Parathyroid adenoma (tissue), 2 donors: Measurements from ENCODE around the gene CTAGE8.
"Not testable (repeated sequence)": the region's sequence is repeated elsewhere in the genome, so short reads cannot be mapped to it uniquely, and the experiment has no call there.

Experiments used
- H2AFZ ChIP-seq: fragments of 300-600 bp; sonication (generic); one replicate; pipeline ENCODE4 v1.7.0; 2017; ENCODE audit warnings: antibody characterized with exemption, mild to moderate bottlenecking
- H3K27ac ChIP-seq: fragments of 300-600 bp; sonication (generic); one replicate; pipeline ENCODE4 v1.7.0; 2017
- H3K27me3 ChIP-seq: fragments of 300-600 bp; sonication (generic); one replicate; pipeline ENCODE4 v1.7.0; 2017; ENCODE audit warnings: low read length; ENCODE audit not compliant: control insufficient read depth, insufficient read depth
- H3K36me3 ChIP-seq: fragments of 300-600 bp; sonication (generic); one replicate; pipeline ENCODE4 v1.7.0; 2017; ENCODE audit warnings: low read length; ENCODE audit not compliant: control insufficient read depth, insufficient read depth
- H3K4me1 ChIP-seq: fragments of 300-600 bp; sonication (generic); one replicate; pipeline ENCODE4 v1.7.0; 2017; ENCODE audit warnings: control low read depth
- H3K4me2 ChIP-seq: fragments of 300-600 bp; sonication (generic); one replicate; pipeline ENCODE4 v1.7.0; 2017; ENCODE audit warnings: low read length
- H3K4me3 ChIP-seq: fragments of 300-600 bp; sonication (generic); one replicate; pipeline ENCODE4 v1.7.0; 2017; ENCODE audit warnings: low read depth, low read length
- H3K79me2 ChIP-seq: fragments of 300-600 bp; sonication (generic); one replicate; pipeline ENCODE4 v1.7.0; 2017; ENCODE audit warnings: control low read depth
- H3K9ac ChIP-seq: fragments of 300-600 bp; sonication (generic); one replicate; pipeline ENCODE4 v1.7.0; 2017; ENCODE audit warnings: mild to moderate bottlenecking
- H3K9me3 ChIP-seq: fragments of 300-600 bp; sonication (generic); one replicate; pipeline ENCODE4 v1.7.0; 2017; ENCODE audit warnings: low read length; ENCODE audit not compliant: control insufficient read depth
- TF ChIP-seq, protein P1 (sequence below): fragments of 300-600 bp; sonication (generic); IDR thresholded peaks from one replicate; pipeline ENCODE4 v1.7.0; 2017; ENCODE audit warnings: antibody characterized with exemption, mild to moderate bottlenecking
- donor health status: primary hyperparathyroidism.

Gene CTAGE8

DNA sequence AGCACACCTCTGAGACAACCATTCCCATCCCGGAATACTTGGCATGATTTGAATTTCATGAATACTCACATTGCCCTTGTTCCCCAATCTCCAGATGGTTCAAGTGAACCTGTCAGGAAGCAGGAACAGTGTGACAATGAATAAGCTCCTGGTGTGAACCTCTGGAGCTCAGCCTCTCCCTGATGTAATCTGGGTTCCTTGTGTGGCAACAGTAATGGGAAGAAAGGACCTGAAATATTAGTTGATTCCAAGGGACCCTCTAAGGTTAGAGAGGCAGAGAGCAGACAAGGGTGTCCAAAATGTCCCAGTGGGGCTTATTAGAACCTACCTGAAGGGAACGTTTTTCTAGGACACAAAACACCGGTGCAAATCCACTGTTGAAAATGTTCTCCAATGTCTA lies 13.0 kb downstream of the CTAGE8 start:
- Histone ChIP-seq H3K9me3 (no peaks in the 10 kb centered on the region), H3K4me2 (no peak overlapping the region), H3K4me3 (no peak overlapping the region), H3K9ac (no peak overlapping the region), H3K79me2 (no peaks in the 10 kb centered on the region), H3K27me3 (no peaks in the 10 kb centered on the region), H3K36me3 (no peaks in the 10 kb centered on the region), H2AFZ (no peak overlapping the region), H3K27ac (no peak overlapping the region), H3K4me1 (no peaks in the 10 kb centered on the region)
- TF ChIP-seq, protein P1, sequence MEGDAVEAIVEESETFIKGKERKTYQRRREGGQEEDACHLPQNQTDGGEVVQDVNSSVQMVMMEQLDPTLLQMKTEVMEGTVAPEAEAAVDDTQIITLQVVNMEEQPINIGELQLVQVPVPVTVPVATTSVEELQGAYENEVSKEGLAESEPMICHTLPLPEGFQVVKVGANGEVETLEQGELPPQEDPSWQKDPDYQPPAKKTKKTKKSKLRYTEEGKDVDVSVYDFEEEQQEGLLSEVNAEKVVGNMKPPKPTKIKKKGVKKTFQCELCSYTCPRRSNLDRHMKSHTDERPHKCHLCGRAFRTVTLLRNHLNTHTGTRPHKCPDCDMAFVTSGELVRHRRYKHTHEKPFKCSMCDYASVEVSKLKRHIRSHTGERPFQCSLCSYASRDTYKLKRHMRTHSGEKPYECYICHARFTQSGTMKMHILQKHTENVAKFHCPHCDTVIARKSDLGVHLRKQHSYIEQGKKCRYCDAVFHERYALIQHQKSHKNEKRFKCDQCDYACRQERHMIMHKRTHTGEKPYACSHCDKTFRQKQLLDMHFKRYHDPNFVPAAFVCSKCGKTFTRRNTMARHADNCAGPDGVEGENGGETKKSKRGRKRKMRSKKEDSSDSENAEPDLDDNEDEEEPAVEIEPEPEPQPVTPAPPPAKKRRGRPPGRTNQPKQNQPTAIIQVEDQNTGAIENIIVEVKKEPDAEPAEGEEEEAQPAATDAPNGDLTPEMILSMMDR: no peak

DNA sequence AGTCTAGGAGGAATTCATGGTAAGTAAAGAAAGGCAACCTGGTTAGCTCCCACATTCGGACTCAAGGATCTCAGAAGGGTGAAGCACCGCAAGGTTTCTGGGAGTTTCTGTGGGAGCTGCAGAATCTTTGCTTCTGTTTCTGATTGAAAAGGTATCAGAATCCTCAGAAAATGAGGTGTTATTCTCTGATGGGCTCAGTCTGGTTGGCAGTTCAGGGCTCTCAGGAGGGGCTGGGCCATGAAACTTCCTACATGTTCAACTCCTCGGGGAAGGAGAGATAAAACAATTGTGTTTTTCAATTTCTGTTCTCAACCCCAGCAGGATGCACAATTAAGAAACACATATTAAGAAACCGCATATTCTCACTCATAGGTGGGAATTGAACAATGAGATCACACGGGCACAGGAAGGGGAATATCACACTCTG lies 13.6 kb downstream of the CTAGE8 start:
- no peaks in the 10 kb centered on the region for H3K79me2 ChIP-seq
- no peak overlapping the region for H3K4me3 ChIP-seq
- no peak overlapping the region for H3K4me2 ChIP-seq
- no peaks in the 10 kb centered on the region for H3K9me3 ChIP-seq
- TF ChIP-seq, protein P1: no peak
- H3K27me3 ChIP-seq: no peaks in the 10 kb centered on the region
- H3K4me1 ChIP-seq: no peaks in the 10 kb centered on the region
- no peaks in the 10 kb centered on the region for H3K36me3 ChIP-seq
- H3K9ac ChIP-seq: no peak overlapping the region
- no peak overlapping the region for H3K27ac ChIP-seq
- H2AFZ ChIP-seq: no peak overlapping the region

DNA sequence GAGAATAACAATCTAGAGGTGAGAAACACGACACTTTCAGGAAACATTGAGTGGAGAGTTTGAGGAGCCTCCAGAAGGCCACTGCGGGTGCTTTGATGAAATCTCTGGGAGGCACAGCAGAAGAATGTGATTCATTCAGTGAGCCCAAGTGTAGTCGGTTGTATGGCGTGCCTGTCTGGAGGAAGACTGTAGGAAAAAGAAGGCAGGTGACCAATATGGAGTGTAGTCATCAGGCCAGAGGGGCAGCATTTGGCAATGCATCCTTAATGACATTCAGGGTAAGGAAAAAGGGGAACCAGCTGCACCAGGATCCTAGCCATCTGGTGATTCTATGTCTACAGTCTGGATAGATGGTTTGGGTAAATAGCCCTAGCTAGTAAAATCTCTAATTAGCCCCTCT lies 16.8 kb downstream of the CTAGE8 start:
- not testable (repeated sequence) for H3K36me3 ChIP-seq, H3K9ac ChIP-seq, H3K4me3 ChIP-seq, H3K27me3 ChIP-seq, H3K9me3 ChIP-seq, H2AFZ ChIP-seq, H3K79me2 ChIP-seq, H3K4me2 ChIP-seq, H3K27ac ChIP-seq, H3K4me1 ChIP-seq

DNA sequence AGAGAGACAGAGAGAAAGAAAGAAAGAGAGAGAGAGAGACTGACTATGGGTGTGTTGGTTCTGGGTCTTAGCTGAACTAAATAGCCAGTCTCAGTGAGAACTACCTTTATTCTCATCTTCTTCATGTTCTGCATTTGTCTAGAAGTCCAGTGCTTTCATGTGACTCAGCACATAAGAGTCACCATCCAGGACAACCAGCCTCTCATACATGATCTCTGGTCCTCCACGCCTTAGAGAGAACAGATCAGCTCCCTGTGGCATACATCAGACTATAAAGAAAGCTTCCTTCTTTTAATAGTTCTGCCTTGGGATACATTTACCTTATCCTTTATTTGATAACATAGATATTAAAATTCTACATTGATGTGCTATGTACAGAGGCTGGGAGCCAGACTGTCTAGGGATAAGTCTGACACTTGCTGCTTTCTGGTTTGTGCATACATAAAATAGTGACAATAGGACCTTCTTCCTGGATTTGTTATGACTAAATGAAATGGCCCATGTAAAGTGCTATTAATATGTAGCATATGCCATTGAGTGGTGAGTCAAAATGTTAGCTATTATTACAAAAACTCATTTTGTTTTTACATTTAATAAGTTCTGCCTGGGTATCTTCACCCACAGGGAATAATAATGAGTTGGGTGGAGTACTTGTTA lies 21.3 kb downstream of the CTAGE8 start:
- H3K27me3 ChIP-seq, H3K9me3 ChIP-seq, H3K4me3 ChIP-seq, H3K79me2 ChIP-seq, H3K4me2 ChIP-seq, H2AFZ ChIP-seq, H3K9ac ChIP-seq, H3K4me1 ChIP-seq, H3K36me3 ChIP-seq, H3K27ac ChIP-seq: not testable (repeated sequence)

DNA sequence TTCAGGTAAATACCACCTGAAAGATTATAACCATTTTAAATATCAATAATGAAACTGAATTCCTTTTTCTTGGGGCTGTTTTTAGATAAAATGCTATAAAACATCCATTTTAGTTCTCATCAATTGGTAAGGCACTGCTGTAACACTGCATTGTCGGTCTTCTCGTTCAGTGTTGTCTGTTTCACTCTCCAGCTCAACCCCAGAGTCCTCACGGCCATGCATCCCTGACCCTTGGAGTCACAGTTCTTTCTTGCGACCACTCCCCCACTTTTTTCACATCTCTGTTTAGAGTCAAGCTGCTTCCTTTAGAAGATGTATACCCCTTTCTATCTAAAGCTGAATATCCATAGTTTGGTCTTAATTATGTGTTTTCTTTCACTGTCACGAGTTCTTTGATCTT lies 22.1 kb downstream of the CTAGE8 start:
- not testable (repeated sequence) for H3K27me3 ChIP-seq, H3K4me1 ChIP-seq, H2AFZ ChIP-seq, H3K4me3 ChIP-seq, H3K36me3 ChIP-seq, H3K4me2 ChIP-seq, H3K9me3 ChIP-seq, H3K9ac ChIP-seq, H3K79me2 ChIP-seq, H3K27ac ChIP-seq

DNA sequence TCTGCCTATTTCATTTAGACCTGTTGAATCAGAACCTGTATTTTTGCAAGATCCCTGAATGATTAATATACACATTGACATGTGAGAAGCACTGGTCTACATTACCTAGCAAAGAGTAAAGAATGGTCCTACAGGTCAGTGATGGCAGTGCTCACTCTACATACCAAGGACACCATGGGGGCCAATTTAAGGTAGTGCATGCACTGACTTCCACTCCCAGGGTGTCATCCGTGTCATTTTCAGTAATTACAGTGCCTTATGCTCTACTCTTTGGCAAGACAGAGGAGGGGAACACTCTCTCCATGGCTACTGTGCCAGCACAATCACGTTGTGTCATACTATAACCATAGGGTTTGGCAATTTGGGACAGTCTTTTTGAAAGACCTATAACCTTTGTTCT lies 23.7 kb downstream of the CTAGE8 start:
- not testable (repeated sequence) for H3K36me3 ChIP-seq, H2AFZ ChIP-seq, H3K27me3 ChIP-seq, H3K4me3 ChIP-seq, H3K9ac ChIP-seq, H3K9me3 ChIP-seq, H3K79me2 ChIP-seq, H3K4me1 ChIP-seq, H3K27ac ChIP-seq, H3K4me2 ChIP-seq

DNA sequence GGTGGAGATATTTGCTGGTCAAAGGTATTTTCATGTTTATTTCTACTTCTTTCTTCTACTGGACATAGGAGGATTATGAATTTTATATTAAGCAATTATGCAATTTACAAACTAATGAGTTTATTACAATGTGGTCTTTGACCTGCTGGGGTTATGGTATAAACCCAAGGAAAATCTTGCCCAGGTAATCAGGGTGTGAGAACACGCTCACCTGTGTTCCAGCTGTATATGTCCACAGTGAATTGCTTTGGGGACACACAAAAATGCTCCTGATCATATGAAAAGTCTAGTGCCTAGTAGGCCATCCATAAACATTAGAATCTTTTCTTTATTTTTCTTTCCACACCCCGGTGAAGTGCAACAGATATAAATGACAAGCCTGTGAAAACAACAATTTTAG lies 29.7 kb downstream of the CTAGE8 start, which contains the start of gene OR2A42:
OR2A42 (minus strand) TSS at position 241 of the 400 bp plus-strand sequence. CDS start 6,762 bp downstream, outside the sequence.
- H3K27ac ChIP-seq, H3K4me3 ChIP-seq, H3K79me2 ChIP-seq, H2AFZ ChIP-seq, H3K4me2 ChIP-seq, H3K9me3 ChIP-seq, H3K27me3 ChIP-seq, H3K36me3 ChIP-seq, H3K9ac ChIP-seq, H3K4me1 ChIP-seq: not testable (repeated sequence)

DNA sequence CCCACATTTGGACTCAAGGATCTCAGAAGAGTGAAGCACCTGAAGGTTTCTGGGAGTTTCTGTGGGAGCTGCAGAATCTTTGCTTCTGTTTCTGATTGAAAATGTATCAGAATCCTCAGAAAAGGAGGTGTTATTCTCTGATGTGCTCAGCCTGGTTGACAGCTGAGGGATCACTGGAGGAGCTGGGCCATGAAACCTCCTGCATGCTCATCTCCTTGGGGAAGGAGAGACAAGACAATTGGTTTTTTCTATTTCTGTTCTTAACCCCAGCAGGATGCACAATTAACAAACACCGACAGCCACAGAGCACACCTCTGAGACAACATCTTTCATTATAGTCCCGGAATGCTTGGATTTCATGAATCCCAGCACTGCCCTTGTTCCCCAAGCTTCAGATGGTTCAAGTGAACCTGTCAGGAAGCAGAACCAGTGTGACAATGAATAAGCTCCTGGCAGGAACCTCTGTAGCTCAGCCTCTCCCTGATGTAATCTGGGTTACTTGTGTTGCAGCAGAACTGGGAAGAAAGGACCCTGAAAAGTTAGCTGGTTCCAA lies 30.5 kb downstream of the CTAGE8 start:
- H3K4me2 ChIP-seq, H3K27ac ChIP-seq, H3K79me2 ChIP-seq: not testable (repeated sequence)

DNA sequence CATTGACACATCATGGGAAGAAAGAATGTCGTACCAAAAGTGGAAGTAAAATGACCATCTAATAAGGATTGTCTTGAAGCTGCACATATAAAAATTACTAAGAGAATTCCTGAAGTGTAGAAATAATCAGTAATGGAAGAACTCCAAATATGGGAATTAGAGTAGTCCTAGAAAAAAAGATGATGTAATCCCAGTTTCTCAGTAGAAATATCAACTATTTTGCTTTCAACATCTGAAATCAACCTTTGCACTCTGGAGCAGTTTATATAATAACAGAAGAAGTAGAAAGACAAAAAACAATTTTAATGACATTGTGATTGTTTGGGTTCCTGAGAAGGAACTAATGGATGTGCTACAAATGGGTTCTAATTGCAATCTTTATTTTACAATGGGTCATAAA lies 36.0 kb downstream of the CTAGE8 start:
- not testable (repeated sequence) for H3K4me2 ChIP-seq, H3K27me3 ChIP-seq, H3K36me3 ChIP-seq, H3K9me3 ChIP-seq, H3K9ac ChIP-seq, H3K4me3 ChIP-seq, H3K4me1 ChIP-seq, H3K27ac ChIP-seq, H2AFZ ChIP-seq, H3K79me2 ChIP-seq

More for the DNA sequence above, 30.5 kb downstream of the CTAGE8 start:
- H3K27me3 ChIP-seq, H3K9me3 ChIP-seq, H2AFZ ChIP-seq, H3K4me1 ChIP-seq, H3K9ac ChIP-seq, H3K4me3 ChIP-seq, H3K36me3 ChIP-seq: not testable (repeated sequence)
